Thyroid gland (tissue), 4 donors: ENCODE data around the gene ISYNA1. TPM values are rescaled to one million over a fixed set of nuclear protein-coding genes. Genes with fewer than 3 reads are reported as not detected.

ENCODE experiments used
- DNase-seq, 2 donors: peaks; one replicate each; pipeline ENCODE4 v3.0.0-alpha.2; 2019
- H3K27ac ChIP-seq, 3 donors: fragments of 200-600 bp; sonication (generic); 1 replicate in 2 of 3; 2 replicates in 1 of 3; pipeline ENCODE4 v1.5.1; 2016 to 2019; ENCODE audit warnings: mild to moderate bottlenecking in 1 of 3, moderate library complexity in 1 of 3
- H3K27me3 ChIP-seq: fragments of 200-600 bp; sonication (generic); one replicate; pipeline ENCODE4 v1.5.1; 2019
- H3K36me3 ChIP-seq, 2 donors: fragments of 200-600 bp; sonication (generic); one replicate each; pipeline ENCODE4 v1.5.1; 2016 to 2019
- H3K4me1 ChIP-seq, 2 donors: fragments of 200-600 bp; sonication (generic); one replicate each; pipeline ENCODE4 v1.5.1; 2017 to 2019
- H3K4me3 ChIP-seq, 3 donors: fragments of 200-600 bp; sonication (generic); replicated peaks in 1 of 3; 1 replicate in 2 of 3; 2 replicates in 1 of 3; pipeline ENCODE4 v1.5.1; 2016; ENCODE audit warnings: mild to moderate bottlenecking in 1 of 3
- H3K9me3 ChIP-seq: fragments of 200-600 bp; sonication (generic); one replicate; pipeline ENCODE4 v1.5.1; 2017
- CTCF ChIP-seq, 6 experiments: fragments of 200-600 bp in 3 of 6; fragments of 450-650 bp in 3 of 6; sonication (generic) in 3 of 6; IDR thresholded peaks; one replicate each; pipeline ENCODE4 v1.5.1; 2016 to 2019; ENCODE audit warnings: antibody characterized with exemption in 6 of 6, mild to moderate bottlenecking in 2 of 6, inconsistent platforms in 1 of 6, moderate library complexity in 1 of 6
- POLR2A ChIP-seq, 2 donors: fragments of 450-650 bp; IDR thresholded peaks; one replicate each; pipeline ENCODE4 v1.6.1; 2017; ENCODE audit warnings: antibody characterized with exemption in 2 of 2, mild to moderate bottlenecking in 2 of 2, moderate library complexity in 1 of 2
- WGBS, 2 donors: methylation state at CpG; one replicate each; pipeline ENCODE4 v1.1.5; 2017; 5-methylcytosine and 5-hydroxymethylcytosine counted together
- intact Hi-C: fragments of 100-400 bp; cut with DNase I; formaldehyde crosslinking; loops from one replicate; pipeline ENCODE4 v1.15.1; 2023
- microRNA-seq: library from miRNA; unstranded; fragments of <30 nt; microRNA quantifications from one replicate; pipeline ENCODE4, GENCODE V29; 2016
- small RNA-seq: library from RNA; depleted of rRNA; stranded (forward); fragments of <200 nt; gene quantifications from one replicate; pipeline ENCODE3, GENCODE V24; 2016
- total RNA-seq, 4 donors: library from RNA; depleted of rRNA; stranded (reverse); fragments of >200 nt; gene quantifications; one replicate each; pipeline ENCODE4 v1.2.3, GENCODE V29; 2016

ISYNA1 gene
- total RNA-seq, 4 donors from 2014 or later: 12.7 to 24.2 (median 22.9) TPM

- DNase-seq: peak; percentile 55 to 76
- Histone ChIP-seq H3K9me3 (no peaks in the 10 kb centered on the region), H3K4me3 (peak within 1 kb of the TSS in 1 of 3 donors; percentile 5), H3K27ac (no peak within 1 kb of the TSS), H3K27me3 (no peaks in the 10 kb centered on the region), H3K36me3 (no peaks in the 10 kb centered on the region), H3K4me1 (peaks cover 7 to 21% of the 10 kb centered on the region in 2 donors)
- WGBS, 2 donors: 60 to 68% methylated on average over 10 to 20 of the region's 33 CpGs
- intact Hi-C loops: no loop called here
- TF ChIP-seq POLR2A (IDR thresholded peaks at IDR 0.05): peak in 1 of 2 donors; percentile 46
- TF ChIP-seq CTCF (IDR thresholded peaks at IDR 0.05): peak in 1 of 6 experiments; percentile 37
Observed at GRCh38 chr19:18385675-18386542, 52.0 kb downstream of the ISYNA1 start, which contains the start of gene GDF15. Gene GDF15, plus strand, starts transcription at chr19:18386158. Its CDS starts 32 bp downstream, at chr19:18386190.

GRCh38 chr19:18385359-18385674 is 52.6 kb downstream of the ISYNA1 start:
- WGBS, 2 donors: 91 to 100% methylated on average over 3 of the region's 3 CpGs
- intact Hi-C loops: no loop called here
- Histone ChIP-seq H3K4me1 (peaks cover 7 to 27% of the 10 kb centered on the region in 2 donors), H3K27ac (no peak overlapping the region), H3K36me3 (no peaks in the 10 kb centered on the region), H3K27me3 (no peaks in the 10 kb centered on the region), H3K9me3 (no peaks in the 10 kb centered on the region), H3K4me3 (no peak overlapping the region)
- DNase-seq: no peak
- TF ChIP-seq CTCF (IDR thresholded peaks at IDR 0.05) (no peak), POLR2A (IDR thresholded peaks at IDR 0.05) (no peak)

- H3K36me3 ChIP-seq: no peaks in the 10 kb centered on the region
- peaks cover 7 to 32% of the 10 kb centered on the region in 2 donors for H3K4me1 ChIP-seq
- intact Hi-C loops: no loop called here
- no peak for TF ChIP-seq CTCF (IDR thresholded peaks at IDR 0.05)
- no peak for TF ChIP-seq POLR2A (IDR thresholded peaks at IDR 0.05)
- 85 to 89% methylated on average over 7 of the region's 7 CpGs for WGBS, 2 donors
- no peak overlapping the region for H3K4me3 ChIP-seq
- H3K27me3 ChIP-seq: no peaks in the 10 kb centered on the region
- DNase-seq: no peak
- no peak overlapping the region for H3K27ac ChIP-seq
- no peaks in the 10 kb centered on the region for H3K9me3 ChIP-seq
Observed at GRCh38 chr19:18384775-18385174, 53.2 kb downstream of the ISYNA1 start.

Small RNAs within 50 kb of the gene (microRNA-seq; reads per million reads assigned to microRNA genes)
- gene MIR3189: not detected

Small RNAs within 50 kb of the gene (small RNA-seq; reads per million reads assigned to genes)
- not detected for gene MIR3189

Other genes starting within 250 kb of the ISYNA1 start
- 10 to 100 TPM in 3 of 4 donors, 1 to 10 TPM in 1; 4.7 to 57.7 (median 29.3) TPM for gene MPV17L2, start 244.9 kb downstream of the ISYNA1 start, total RNA-seq
- gene RAB3A, start 234.1 kb downstream of the ISYNA1 start, total RNA-seq: 1 to 10 TPM in 2 of 4 donors, under 1 TPM in 1, not detected in 1; 0.40 to 2.5 (median 2.0) TPM
- gene PDE4C, start 211.7 kb downstream of the ISYNA1 start, total RNA-seq: 1 to 10 TPM in 1 of 4 donors, under 1 TPM in 2, not detected in 1; 0.27 to 1.4 (median 0.92) TPM
- gene IQCN, start 163.7 kb downstream of the ISYNA1 start, total RNA-seq: 10 to 100 TPM in 1 of 4 donors, 1 to 10 TPM in 3; 5.7 to 17.0 (median 8.9) TPM
- gene JUND, start 156.5 kb downstream of the ISYNA1 start, total RNA-seq: 100 to 1,000 TPM; 193 to 394 (median 316) TPM
- 100 to 1,000 TPM in 2 of 4 donors, 10 to 100 TPM in 2; 55.2 to 203 (median 140) TPM for gene LSM4, start 115.1 kb downstream of the ISYNA1 start, total RNA-seq
- 10 to 100 TPM; 23.5 to 44.0 (median 27.9) TPM for gene PGPEP1, start 97.5 kb downstream of the ISYNA1 start, total RNA-seq
- gene GDF15, start 52.0 kb downstream of the ISYNA1 start, total RNA-seq: 1 to 10 TPM in 3 of 4 donors, not detected in 1; 3.7 to 9.9 (median 5.1) TPM
- gene LRRC25, start 40.5 kb downstream of the ISYNA1 start, total RNA-seq: 1 to 10 TPM; 1.1 to 7.1 (median 2.2) TPM
- gene SSBP4, start 18.7 kb downstream of the ISYNA1 start, total RNA-seq: 10 to 100 TPM; 40.5 to 75.6 (median 56.1) TPM
- gene ELL, start 83.9 kb upstream of the ISYNA1 start, total RNA-seq: 10 to 100 TPM; 10.8 to 31.0 (median 11.5) TPM
- 100 to 1,000 TPM; 238 to 394 (median 314) TPM for gene FKBP8, start 105.4 kb upstream of the ISYNA1 start, total RNA-seq
- 100 to 1,000 TPM in 2 of 4 donors, 10 to 100 TPM in 2; 98.1 to 117 (median 103) TPM for gene KXD1, start 119.7 kb upstream of the ISYNA1 start, total RNA-seq
- 100 to 1,000 TPM; 395 to 726 (median 521) TPM for gene UBA52, start 133.7 kb upstream of the ISYNA1 start, total RNA-seq
- 100 to 1,000 TPM in 2 of 4 donors, 10 to 100 TPM in 2; 57.4 to 137 (median 101) TPM for gene REX1BD, start 150.7 kb upstream of the ISYNA1 start, total RNA-seq
- 100 to 1,000 TPM in 2 of 4 donors, 10 to 100 TPM in 2; 87.2 to 140 (median 101) TPM for gene CRLF1, start 168.7 kb upstream of the ISYNA1 start, total RNA-seq
- gene TMEM59L, start 174.7 kb upstream of the ISYNA1 start, total RNA-seq: 1 to 10 TPM; 1.3 to 3.1 (median 2.3) TPM
- gene KLHL26, start 198.9 kb upstream of the ISYNA1 start, total RNA-seq: 10 to 100 TPM; 13.4 to 20.2 (median 15.9) TPM
- gene CRTC1, start 245.5 kb upstream of the ISYNA1 start, total RNA-seq: 10 to 100 TPM; 12.3 to 15.9 (median 13.1) TPM